GM21576 (cell line): ENCODE data around the gene RAD54L2.
"Not testable (repeated sequence)": the region's sequence is repeated elsewhere in the genome, so short reads cannot be mapped to it uniquely, and the experiment has no call there.

Experiments
- ATAC-seq: cut with Tn5 transposase; IDR thresholded peaks from one replicate; pipeline ENCODE4 v1.9.1; 2021; ENCODE audit warnings: mild to moderate bottlenecking, moderate library complexity; ENCODE audit not compliant: unreplicated experiment

The RAD54L2 gene

GRCh38 chr3:51542596-51542995 lies 4.1 kb downstream of the RAD54L2 start:
- not testable (repeated sequence) for ATAC-seq

GRCh38 chr3:51544011-51544775 lies 5.7 kb downstream of the RAD54L2 start:
- no peak for ATAC-seq

- no peak for ATAC-seq
These were observed 8.8 kb downstream of the RAD54L2 start for GRCh38 chr3:51547274-51547673.

GRCh38 chr3:51549311-51549710 lies 10.8 kb downstream of the RAD54L2 start:
- ATAC-seq, result no peak

- ATAC-seq, result no peak
These were observed 11.7 kb downstream of the RAD54L2 start for GRCh38 chr3:51550080-51550819.

GRCh38 chr3:51557993-51558392 lies 19.5 kb downstream of the RAD54L2 start:
- no peak for ATAC-seq

- ATAC-seq, result no peak
These were observed 20.9 kb downstream of the RAD54L2 start for GRCh38 chr3:51559411-51559888.

GRCh38 chr3:51559961-51560360 lies 21.4 kb downstream of the RAD54L2 start:
- no peak for ATAC-seq

GRCh38 chr3:51562403-51562802 lies 23.9 kb downstream of the RAD54L2 start:
- not testable (repeated sequence) for ATAC-seq

GRCh38 chr3:51568036-51568435 lies 29.5 kb downstream of the RAD54L2 start:
- ATAC-seq, result no peak

GRCh38 chr3:51568996-51569395 lies 30.5 kb downstream of the RAD54L2 start:
- ATAC-seq, result no peak

GRCh38 chr3:51578238-51578637 lies 39.7 kb downstream of the RAD54L2 start:
- ATAC-seq, result no peak

GRCh38 chr3:51580418-51580817 lies 41.9 kb downstream of the RAD54L2 start:
- ATAC-seq, result no peak

- no peak for ATAC-seq
These were observed 43.0 kb downstream of the RAD54L2 start for GRCh38 chr3:51581524-51581923.

- no peak for ATAC-seq
These were observed 46.7 kb downstream of the RAD54L2 start for GRCh38 chr3:51585197-51585596.

- no peak for ATAC-seq
These were observed 47.4 kb downstream of the RAD54L2 start for GRCh38 chr3:51585871-51586270.
